GM21526 (cell line): ENCODE results near the gene MRE11.

Experiments used
- ATAC-seq: cut with Tn5 transposase; IDR thresholded peaks from one replicate; pipeline ENCODE4 v1.9.1; 2021; ENCODE audit warnings: moderate library complexity; ENCODE audit not compliant: unreplicated experiment, low FRiP score

MRE11 gene

DNA sequence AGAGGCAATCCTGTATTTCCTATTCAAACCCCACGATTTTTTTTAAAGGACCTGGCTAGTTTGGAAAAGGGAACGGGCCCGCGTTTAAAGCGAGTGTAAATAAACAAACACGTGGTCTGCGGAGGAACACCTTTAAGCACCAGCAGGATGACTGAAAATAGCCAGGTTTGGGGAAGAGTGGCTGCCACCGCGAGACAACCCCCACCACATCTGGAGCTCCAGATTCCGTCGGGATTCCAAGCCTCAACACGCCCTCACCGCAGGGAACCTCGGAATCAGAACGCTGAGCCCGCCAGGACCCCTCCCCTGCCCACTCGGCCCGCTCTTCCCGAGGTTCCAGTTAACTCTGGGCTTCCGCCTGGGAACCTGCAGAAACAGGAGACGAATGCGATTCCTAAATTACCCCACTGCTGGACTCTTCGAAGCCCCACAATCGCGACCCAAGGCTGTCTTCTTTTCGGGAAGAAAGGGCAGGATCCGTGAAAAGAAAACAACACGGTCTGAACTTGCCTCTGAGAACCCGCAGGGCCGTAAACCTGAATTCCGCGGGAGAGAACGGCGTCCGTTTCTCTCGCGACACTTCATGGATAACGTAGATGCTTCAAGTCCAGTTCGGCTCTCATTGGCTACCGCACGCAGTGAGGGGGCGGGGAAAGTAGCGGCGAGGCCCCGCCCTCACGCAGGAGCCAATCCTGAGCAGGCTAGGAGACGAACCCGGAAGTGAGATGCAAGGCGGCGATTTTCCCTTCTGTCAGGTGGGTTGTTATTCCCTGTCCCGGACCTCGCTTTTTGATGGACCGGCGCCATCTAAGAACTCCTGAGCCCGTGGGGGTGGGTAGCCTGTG lies at the start of gene MRE11, which contains the start of gene ANKRD49:
Gene MRE11, minus strand, starts transcription at position 564 of the 845 bp plus-strand sequence. CDS start 1,043 bp downstream, outside the sequence.
Gene ANKRD49, plus strand, starts transcription at position 704 of the 845 bp plus-strand sequence. CDS start 2,710 bp downstream, outside the sequence.
- ATAC-seq, result peak; percentile 100

- ATAC-seq, result no peak
These were observed 45.8 kb upstream of the MRE11 start for GRCh38 chr11:94539420-94539819.

DNA sequence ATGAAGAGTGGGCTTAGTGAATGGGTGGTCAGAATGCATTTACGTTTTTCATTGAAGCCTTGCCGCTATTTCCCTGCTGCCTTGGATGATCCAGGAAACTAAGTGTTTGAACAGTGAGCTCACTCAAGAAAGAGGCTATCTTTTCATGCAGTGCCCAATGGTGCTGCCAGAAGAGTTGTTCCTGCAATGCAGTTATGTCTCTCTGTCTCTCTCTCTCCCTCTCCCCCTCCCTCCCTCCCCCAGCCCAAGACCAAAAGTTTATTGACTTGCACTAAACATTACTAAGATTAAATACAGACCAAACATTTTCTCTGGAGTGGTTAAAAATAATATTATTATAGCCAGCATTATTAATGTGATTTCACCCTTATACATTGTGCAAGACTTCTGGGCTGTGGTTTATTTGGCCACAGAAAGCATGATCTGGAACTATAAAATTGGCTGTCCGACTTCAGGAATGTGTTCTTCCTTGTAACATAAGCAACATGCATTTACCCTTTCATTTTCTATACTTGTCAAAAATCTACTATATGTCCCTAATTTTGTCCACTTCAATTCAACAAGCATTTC lies 43.5 kb upstream of the MRE11 start:
- no peak for ATAC-seq

GRCh38 chr11:94536386-94536785 lies 42.7 kb upstream of the MRE11 start:
- ATAC-seq, result no peak

DNA sequence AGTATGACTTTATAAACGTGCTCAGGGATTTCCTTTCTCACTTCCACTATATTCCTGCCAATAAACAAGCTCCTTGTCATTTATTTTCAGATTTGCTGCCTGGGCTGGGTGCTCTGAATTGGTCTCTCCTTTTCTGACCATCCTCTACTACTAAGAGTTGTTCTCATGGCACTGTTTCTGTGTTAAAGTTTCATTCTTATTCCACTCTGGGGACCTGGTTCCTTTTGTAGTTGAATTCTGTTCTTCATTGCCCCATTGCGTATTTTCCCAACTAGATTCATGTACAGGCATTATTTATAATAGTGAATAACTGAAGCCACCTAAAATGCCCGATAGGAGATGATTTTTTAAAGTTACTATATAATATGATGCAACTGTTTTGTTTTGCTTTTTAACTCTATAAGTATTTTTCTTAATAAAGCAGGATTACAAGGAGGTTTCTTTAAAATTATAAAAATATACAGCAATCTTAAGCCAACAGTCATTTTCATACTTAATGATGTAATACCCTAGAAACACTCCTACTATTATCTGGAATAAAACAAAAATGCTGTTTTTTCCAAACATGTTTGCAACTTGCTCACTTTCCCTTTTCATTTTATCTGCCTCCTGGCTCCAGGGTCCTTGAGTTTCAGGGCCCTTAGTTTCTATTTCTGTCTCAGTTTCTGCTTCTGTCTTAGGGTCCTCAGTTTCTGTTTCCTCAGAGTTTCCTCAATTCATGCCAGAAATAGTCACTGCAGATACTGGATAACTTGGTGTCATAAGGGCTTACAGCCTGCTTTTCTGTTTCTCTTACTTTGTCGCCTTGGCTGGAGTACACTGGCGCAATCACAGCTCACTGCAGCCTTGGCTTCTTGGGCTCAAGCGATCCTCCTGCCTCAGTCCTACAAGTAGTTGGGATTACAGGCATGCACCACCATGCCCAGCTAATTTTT lies 40.3 kb upstream of the MRE11 start:
- no peak for ATAC-seq

- ATAC-seq, result no peak
These were observed 39.6 kb upstream of the MRE11 start for GRCh38 chr11:94533206-94533605.

GRCh38 chr11:94532211-94532610 lies 38.6 kb upstream of the MRE11 start:
- ATAC-seq, result no peak

GRCh38 chr11:94528551-94528950 lies 34.9 kb upstream of the MRE11 start:
- ATAC-seq, result no peak

DNA sequence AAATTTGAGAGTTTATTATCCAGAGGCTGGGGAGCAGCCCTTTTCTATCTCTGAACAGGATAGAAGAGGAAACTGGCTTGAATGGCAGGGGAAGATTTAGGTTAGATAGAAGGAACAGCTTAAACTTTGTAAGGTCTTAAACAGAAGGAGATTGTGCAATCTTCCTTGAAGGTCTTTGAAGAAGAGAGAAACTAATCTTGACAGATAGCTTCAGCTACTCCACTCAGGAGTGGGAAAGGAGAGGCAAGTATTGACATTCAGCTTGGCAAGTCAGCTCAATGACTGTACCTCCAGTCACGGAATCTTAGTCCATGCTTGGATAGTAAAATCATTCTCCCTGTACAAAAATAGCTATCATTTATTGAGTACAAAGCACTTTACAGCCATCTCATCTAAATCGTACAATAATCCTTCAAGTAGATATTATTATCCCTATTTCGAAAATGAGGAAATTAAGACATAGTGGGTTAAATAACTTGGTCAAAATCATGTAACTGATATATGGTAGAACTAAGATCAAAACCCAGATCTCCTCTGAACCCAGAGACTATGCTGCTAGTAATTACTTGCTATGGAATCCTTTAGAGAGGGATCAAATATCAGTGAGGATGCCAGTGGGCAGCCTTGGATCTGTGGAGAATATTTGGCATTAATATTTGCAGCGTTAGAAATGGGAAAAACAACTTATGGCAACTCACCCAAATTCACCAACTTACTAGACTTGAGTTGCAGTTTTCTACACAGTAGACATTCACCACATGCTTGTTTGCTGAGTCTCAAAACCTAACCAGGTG lies 33.2 kb upstream of the MRE11 start:
- ATAC-seq, result no peak

DNA sequence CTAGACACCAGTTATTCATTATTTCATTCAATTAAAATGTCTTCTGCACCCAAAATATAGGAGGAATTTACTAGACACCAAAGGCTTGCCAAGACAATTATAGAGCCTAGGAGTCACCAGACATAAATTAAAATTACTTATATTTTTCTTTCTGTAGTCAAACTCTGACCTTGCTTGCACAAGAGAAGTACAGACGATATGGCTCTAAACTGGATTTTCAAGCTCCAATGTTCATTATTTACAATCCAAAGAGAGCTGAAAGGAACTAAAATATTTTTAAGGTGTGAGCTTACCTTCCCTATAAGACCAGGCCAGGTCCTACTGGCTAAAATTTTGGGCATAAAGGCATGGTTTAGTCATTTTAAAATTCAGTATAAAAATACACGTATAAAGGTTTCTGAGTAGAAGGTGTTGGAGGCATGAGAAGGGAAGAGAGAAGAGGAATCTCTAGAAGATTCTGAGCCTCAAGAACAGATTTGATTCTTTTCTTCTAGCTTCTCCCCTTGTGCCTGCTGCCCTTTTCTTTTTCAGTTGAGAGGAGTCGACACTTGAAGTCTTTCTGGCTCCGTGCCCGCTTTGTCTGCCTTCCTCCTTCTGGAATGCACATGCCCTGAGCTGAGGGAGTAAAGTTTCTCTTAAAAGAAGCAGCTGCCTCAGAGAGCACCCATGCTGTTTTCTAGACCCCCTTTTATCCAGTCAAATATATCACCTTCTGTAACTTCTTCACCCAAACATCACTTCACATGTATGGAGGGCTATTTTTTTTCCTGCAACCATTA lies 32.1 kb upstream of the MRE11 start:
- no peak for ATAC-seq

- ATAC-seq, result no peak
These were observed 30.7 kb upstream of the MRE11 start for GRCh38 chr11:94524341-94524740.

GRCh38 chr11:94521684-94522083 lies 28.0 kb upstream of the MRE11 start:
- ATAC-seq, result peak; percentile 76

- ATAC-seq, result no peak
These were observed 25.9 kb upstream of the MRE11 start for GRCh38 chr11:94519478-94520084.

DNA sequence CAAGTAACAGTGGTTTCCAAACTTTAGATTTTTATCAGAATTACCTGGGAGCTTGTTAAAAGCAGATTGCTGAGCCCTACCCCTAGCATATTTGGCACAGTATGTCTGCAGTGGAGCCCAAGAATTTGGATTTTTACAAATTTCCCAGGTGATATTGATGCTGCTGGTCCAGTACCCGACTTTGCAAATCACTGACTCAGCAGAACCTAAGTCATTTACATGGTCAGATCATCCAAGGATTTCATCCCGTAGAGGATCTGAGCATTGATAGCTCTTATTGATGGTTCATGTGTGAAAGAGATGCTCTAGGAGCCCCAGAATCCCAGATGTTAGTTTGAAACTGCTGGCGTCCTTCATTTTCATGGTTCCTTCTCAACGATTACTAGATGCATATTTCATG lies 24.7 kb upstream of the MRE11 start:
- ATAC-seq, result no peak

- ATAC-seq, result no peak
These were observed 23.1 kb upstream of the MRE11 start for GRCh38 chr11:94516725-94517124.

- no peak for ATAC-seq
These were observed 21.8 kb upstream of the MRE11 start for GRCh38 chr11:94515398-94515797.

DNA sequence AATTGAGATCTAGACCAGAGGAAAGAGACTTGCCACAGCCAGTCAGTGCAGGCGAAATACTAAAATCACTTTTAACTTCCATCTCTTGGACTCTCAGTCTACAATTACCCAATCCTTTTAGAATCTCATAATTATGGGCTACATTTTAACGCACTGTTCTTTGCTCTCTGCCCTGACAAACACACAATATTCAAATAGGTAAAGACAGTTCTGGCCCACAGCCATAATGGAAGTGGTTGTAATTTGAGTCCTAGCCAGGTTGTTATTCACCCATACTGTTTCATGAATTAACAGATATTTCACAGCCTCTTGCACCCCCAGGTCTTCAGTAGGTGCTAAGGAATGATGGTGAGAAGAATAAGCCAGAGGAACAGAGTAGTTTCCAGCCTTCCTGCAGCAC lies 19.4 kb upstream of the MRE11 start:
- ATAC-seq, result no peak

DNA sequence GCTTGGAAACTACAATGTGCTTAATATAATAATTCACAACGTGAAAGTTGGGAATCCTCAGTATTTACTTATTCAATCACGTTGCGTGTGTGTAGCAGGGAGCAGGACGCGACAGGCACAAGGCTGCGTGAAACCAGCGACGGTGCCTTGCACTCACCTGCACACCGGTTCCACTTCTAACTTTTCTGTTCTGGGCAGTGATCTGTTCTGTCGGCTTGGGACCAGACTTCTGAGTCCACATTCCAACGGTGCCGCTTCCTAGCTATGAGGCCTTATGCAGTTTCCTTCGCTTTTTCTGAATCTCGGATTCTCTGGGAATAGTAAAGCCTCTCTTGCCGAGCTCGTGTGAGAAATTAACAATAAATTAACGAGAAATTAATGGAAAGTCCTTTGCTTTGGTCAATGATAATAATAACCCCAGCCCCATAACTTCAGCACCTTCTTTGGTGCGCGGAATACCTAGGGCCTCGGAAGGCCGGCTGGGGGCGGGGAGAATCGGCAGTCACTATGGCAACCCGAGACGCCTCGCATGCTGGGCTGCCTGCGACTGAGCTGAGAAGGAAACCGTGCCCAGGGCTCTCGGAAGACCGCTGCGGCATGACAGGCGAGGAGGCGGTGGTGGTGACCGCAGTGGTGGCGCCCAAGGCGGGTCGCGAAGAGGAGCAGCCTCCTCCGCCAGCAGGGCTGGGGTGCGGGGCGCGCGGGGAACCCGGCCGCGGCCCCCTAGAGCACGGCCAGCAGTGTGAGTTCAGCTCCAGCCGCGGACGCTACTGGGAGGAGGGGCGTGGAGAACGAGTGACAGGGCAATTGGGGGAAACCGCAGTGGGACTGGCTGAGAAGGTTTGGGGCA lies 18.5 kb upstream of the MRE11 start, which contains the start of gene C11orf97:
Gene C11orf97, plus strand, starts transcription at position 530 of the 850 bp plus-strand sequence. Its CDS starts 68 bp downstream, at position 598.
- no peak for ATAC-seq
